ENCODE data around the gene BMP8B. TPM values are rescaled to one million over a fixed set of nuclear protein-coding genes. Genes with fewer than 3 reads are reported as not detected.

BMP8B gene
- polyA plus RNA-seq, 1 of the 3 experiments (the other 2 are of a cell fraction): 0.07 TPM

DNA sequence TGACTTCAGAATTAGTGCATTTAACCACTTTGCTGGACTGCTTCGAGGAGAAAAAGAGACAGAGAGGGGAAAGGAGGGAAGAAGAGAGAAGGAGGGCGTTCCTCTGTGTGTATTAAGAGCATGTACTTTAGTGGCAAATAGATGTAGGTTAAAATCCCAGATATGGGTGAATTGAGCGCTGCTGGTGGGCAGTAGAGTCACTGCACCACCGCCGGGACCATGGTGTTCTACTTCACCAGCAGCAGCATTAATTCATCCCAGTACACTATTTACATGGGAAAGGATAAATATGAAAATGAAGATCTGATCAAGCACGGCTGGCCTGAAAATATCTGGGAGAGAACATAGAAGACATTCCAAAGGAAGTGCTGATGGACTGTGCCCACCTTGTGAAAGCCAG, 70.9 kb downstream of the BMP8B start:
- peaks cover 20% of the 10 kb centered on the region; the same call in 1 of the 2 replicates for H3K27me3 ChIP-seq (ENCODE audit: insufficient read depth)
- WGBS (ENCODE audit: low lambda C conversion rate): 41% methylated on average over 6 of the region's 6 CpGs

DNA sequence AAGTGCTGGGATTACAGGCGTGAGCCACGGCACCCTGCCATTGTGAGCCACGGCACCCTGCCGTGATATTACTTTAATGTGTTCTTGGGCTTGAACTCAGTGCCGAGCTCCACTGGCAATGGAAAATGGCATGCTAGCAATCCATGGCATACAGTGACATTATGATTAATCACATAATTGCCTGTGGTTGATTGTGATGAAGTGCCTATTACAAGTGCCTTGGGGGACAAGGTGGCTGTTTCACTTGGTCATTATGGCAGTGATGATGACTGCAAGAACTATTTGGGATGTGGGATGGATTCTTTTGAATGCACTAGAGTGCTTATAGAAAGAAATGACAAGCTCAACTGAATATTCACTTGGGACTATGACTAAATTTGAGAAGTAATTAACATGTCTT, 75.1 kb downstream of the BMP8B start:
- Histone ChIP-seq H3K9ac (no peak overlapping the region), H3K4me3 (ENCODE audit: low read depth in 2 of 2, low read length in 1 of 2) (no peak overlapping the region), H3K79me2 (ENCODE audit: insufficient read depth) (no peaks in the 10 kb centered on the region), H3K4me1 (ENCODE audit: control insufficient read depth in 1 of 2, insufficient read depth in 2 of 2, low read depth in 1 of 2, low read length in 1 of 2) (peaks cover 0 to 2% of the 10 kb centered on the region in 2 experiments; a peak in 1 of 4 replicates), H3K9me3 (no peaks in the 10 kb centered on the region), H3F3A (replicated peaks; ENCODE audit: insufficient read depth) (no peaks in the 10 kb centered on the region), H3K4me2 (no peak overlapping the region), H3K9me2 (no peaks in the 10 kb centered on the region), H3K27me3 (ENCODE audit: insufficient read depth) (peaks cover 25% of the 10 kb centered on the region), H4K20me1 (ENCODE audit: insufficient read depth) (no peaks in the 10 kb centered on the region), H3K27ac (ENCODE audit: low read depth in 2 of 2, low read length in 1 of 2) (no peak overlapping the region), H2AFZ (ENCODE audit: low read depth) (no peak overlapping the region), H3K36me3 (replicated peaks in 1 of 2; ENCODE audit: control insufficient read depth in 1 of 2, insufficient read depth in 2 of 2, low read length in 1 of 2) (no peaks in the 10 kb centered on the region)
- no peak for TF ChIP-seq SIN3A (IDR thresholded peaks at IDR 0.05; ENCODE audit: borderline replicate concordance, low read depth, low read length)
- TF ChIP-seq MEF2A (IDR thresholded peaks at IDR 0.05; ENCODE audit: borderline replicate concordance, low read depth): no peak
- TF ChIP-seq FOSL2 (IDR thresholded peaks at IDR 0.05; ENCODE audit: borderline replicate concordance, low read depth): no peak
- no peak for TF ChIP-seq YY1 (IDR thresholded peaks at IDR 0.05; ENCODE audit: low read depth)
- TF ChIP-seq FOXM1 (IDR thresholded peaks at IDR 0.05; ENCODE audit: low read depth): no peak
- no peak for TF ChIP-seq CHD2 (IDR thresholded peaks at IDR 0.05; ENCODE audit: low read length, partially characterized antibody)
- TF ChIP-seq TEAD4 (IDR thresholded peaks at IDR 0.05; ENCODE audit: borderline replicate concordance, insufficient read depth): no peak
- ChIA-PET CTCF (interaction anchor here (1.0 to 5.0 kb wide), 5 partner anchors 12 to 108 kb away, joined by 3 to 30 read pairs (median 11); no protein-coding TSS in a partner anchor), POLR2A (no interaction called here)
- 96% methylated on average over 4 of the region's 5 CpGs for WGBS (ENCODE audit: low lambda C conversion rate)
- no peak for DNase-seq

More for the DNA sequence above, 70.9 kb downstream of the BMP8B start:
- Histone ChIP-seq H3K9ac (no peak overlapping the region), H3K36me3 (replicated peaks in 1 of 2; ENCODE audit: control insufficient read depth in 1 of 2, insufficient read depth in 2 of 2, low read length in 1 of 2) (no peaks in the 10 kb centered on the region), H4K20me1 (ENCODE audit: insufficient read depth) (no peaks in the 10 kb centered on the region), H3K27ac (ENCODE audit: low read depth in 2 of 2, low read length in 1 of 2) (no peak overlapping the region), H2AFZ (ENCODE audit: low read depth) (no peak overlapping the region), H3K9me3 (no peaks in the 10 kb centered on the region), H3K4me3 (ENCODE audit: low read depth in 2 of 2, low read length in 1 of 2) (no peak overlapping the region), H3K9me2 (no peaks in the 10 kb centered on the region), H3F3A (replicated peaks; ENCODE audit: insufficient read depth) (no peaks in the 10 kb centered on the region), H3K4me2 (no peak overlapping the region), H3K4me1 (ENCODE audit: control insufficient read depth in 1 of 2, insufficient read depth in 2 of 2, low read depth in 1 of 2, low read length in 1 of 2) (peaks cover 0 to 2% of the 10 kb centered on the region in 2 experiments; a peak in 1 of 4 replicates), H3K79me2 (ENCODE audit: insufficient read depth) (no peaks in the 10 kb centered on the region)
- TF ChIP-seq FOSL2 (IDR thresholded peaks at IDR 0.05; ENCODE audit: borderline replicate concordance, low read depth) (no peak), RAD21 (IDR thresholded peaks at IDR 0.05; ENCODE audit: low read length) (no peak), SIN3A (IDR thresholded peaks at IDR 0.05; ENCODE audit: borderline replicate concordance, low read depth, low read length) (no peak), RCOR1 (IDR thresholded peaks at IDR 0.05; ENCODE audit: low read length) (no peak), NRF1 (IDR thresholded peaks at IDR 0.05; ENCODE audit: low read depth, low read length) (no peak), RFX5 (IDR thresholded peaks at IDR 0.05; ENCODE audit: low read length) (no peak), EP300 (IDR thresholded peaks at IDR 0.05; ENCODE audit: borderline replicate concordance in 1 of 2, low read depth in 1 of 2, low read length in 1 of 2) (no peak), SMC3 (IDR thresholded peaks at IDR 0.05; ENCODE audit: low read depth, low read length) (no peak), EZH2phosphoT487 (IDR thresholded peaks at IDR 0.05; ENCODE audit: borderline replicate concordance, low read depth) (no peak), TCF12 (IDR thresholded peaks at IDR 0.05) (no peak), TAF1 (IDR thresholded peaks at IDR 0.05; ENCODE audit: borderline replicate concordance, low read depth, low read length) (no peak), MXI1 (IDR thresholded peaks at IDR 0.05; ENCODE audit: low read depth, low read length) (no peak), CHD2 (IDR thresholded peaks at IDR 0.05; ENCODE audit: low read length, partially characterized antibody) (no peak), POLR2AphosphoS5 (IDR thresholded peaks at IDR 0.05; ENCODE audit: low read depth, low read length) (no peak)
- TF ChIP-seq, protein P1, sequence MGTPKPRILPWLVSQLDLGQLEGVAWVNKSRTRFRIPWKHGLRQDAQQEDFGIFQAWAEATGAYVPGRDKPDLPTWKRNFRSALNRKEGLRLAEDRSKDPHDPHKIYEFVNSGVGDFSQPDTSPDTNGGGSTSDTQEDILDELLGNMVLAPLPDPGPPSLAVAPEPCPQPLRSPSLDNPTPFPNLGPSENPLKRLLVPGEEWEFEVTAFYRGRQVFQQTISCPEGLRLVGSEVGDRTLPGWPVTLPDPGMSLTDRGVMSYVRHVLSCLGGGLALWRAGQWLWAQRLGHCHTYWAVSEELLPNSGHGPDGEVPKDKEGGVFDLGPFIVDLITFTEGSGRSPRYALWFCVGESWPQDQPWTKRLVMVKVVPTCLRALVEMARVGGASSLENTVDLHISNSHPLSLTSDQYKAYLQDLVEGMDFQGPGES (IDR thresholded peaks at IDR 0.05; ENCODE audit: low read depth, low read length): no peak
- TF ChIP-seq, protein P2, sequence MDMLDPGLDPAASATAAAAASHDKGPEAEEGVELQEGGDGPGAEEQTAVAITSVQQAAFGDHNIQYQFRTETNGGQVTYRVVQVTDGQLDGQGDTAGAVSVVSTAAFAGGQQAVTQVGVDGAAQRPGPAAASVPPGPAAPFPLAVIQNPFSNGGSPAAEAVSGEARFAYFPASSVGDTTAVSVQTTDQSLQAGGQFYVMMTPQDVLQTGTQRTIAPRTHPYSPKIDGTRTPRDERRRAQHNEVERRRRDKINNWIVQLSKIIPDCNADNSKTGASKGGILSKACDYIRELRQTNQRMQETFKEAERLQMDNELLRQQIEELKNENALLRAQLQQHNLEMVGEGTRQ (IDR thresholded peaks at IDR 0.05; ENCODE audit: borderline replicate concordance, low read depth, low read length): no peak
- TF ChIP-seq, protein P3, sequence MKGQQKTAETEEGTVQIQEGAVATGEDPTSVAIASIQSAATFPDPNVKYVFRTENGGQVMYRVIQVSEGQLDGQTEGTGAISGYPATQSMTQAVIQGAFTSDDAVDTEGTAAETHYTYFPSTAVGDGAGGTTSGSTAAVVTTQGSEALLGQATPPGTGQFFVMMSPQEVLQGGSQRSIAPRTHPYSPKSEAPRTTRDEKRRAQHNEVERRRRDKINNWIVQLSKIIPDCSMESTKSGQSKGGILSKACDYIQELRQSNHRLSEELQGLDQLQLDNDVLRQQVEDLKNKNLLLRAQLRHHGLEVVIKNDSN (IDR thresholded peaks at IDR 0.05; ENCODE audit: borderline replicate concordance, low read depth): no peak
- TF ChIP-seq, protein P4, sequence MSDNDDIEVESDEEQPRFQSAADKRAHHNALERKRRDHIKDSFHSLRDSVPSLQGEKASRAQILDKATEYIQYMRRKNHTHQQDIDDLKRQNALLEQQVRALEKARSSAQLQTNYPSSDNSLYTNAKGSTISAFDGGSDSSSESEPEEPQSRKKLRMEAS (IDR thresholded peaks at IDR 0.05; ENCODE audit: low read depth): no peak
- ChIA-PET CTCF (interaction anchor here (1.7 to 3.5 kb wide), 7 partner anchors 15 to 526 kb away, joined by 5 to 49 read pairs (median 18); no protein-coding TSS in a partner anchor), POLR2A (no interaction called here)
- DNase-seq: no peak
